ENCODE data around the gene TMEM234.
A peak's percentile ranks its signal among the peaks of the same experiment; 100 is the strongest.
"Not testable (repeated sequence)": the region's sequence is repeated elsewhere in the genome, so short reads cannot be mapped to it uniquely, and the experiment has no call there.

Gene TMEM234

DNA sequence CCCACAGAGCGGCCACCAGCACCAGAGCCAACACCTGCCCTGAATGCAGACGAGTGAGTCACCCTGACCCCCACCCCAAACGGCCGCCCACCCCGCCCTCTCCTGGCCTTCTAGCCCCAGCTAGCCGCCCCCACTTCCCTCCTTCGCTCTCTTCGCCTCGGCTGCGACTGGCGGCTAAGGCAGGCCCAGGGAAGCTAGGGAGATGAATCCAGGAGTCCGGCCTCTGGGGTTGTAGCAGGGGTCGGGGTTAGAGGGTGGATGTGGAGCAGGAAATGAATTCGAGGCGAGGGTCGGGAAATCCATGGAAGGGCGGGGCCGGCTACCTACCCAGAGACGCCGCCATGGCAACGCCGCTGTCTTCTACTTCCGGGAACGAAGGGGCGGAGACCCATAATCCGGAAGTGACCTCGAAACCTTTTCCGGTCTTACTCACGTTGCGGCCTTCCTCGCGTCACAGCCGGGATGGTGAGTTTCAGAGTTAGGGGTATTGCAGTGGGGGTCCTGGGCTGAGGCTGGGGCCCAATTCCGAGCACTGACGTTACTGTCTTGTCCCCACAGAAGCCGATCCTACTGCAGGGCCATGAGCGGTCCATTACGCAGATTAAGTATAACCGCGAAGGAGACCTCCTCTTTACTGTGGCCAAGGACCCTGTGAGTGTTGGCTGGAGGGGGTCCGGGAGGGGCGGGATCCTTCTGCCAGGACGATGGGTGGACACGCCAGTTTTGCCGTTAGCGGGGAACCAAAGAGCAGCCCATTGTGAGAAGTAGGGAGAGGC, at the start of gene TMEM234, which contains the start of gene EIF3I:
Gene TMEM234, minus strand, starts transcription at position 374 of the 776 bp plus-strand sequence. Its CDS starts 31 bp downstream, at position 343.
Gene EIF3I, plus strand, starts transcription at position 428 of the 776 bp plus-strand sequence. Its CDS starts 35 bp downstream, at position 463.
- DNase-seq (ENCODE audit: low read depth in 4 of 4, low spot score in 1 of 4): peak; percentile 71 to 87 (median 84)

- DNase-seq (ENCODE audit: low read depth in 4 of 4, low spot score in 1 of 4): no peak
These were observed 47.6 kb upstream of the TMEM234 start for GRCh38 chr1:32269744-32270143.

DNA sequence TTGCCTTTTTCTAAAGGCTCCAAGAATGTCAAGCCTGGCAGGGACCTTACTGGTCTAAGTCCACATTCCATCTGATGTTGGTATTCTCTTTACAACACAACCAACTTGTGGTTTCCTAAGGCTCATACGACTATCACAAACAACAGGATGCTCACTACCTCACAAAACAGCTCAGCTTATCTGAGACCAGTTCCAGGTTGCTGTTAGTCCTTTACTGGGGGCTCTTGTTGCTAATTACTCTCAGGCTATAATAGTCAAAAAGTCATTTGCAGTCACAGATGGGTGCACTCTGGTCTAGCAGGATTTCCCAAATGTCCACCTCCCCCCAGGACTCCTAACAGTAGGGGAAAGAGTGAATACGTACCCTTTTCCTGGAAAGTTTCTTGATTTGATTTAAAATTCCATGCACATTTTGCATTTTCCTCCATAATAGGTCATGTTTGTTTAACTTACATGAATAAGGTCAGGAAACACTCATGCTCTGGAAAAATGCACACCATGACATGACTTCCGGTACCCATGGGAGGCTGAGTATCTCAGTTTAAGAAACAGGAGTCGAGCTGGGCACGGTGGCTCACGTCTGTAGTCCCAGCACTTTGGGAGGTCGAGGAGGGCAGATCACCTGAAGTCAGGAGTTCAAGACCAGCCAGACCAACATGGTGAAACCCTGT, 44.9 kb upstream of the TMEM234 start:
- no peak for DNase-seq (ENCODE audit: low read depth in 4 of 4, low spot score in 1 of 4)

DNA sequence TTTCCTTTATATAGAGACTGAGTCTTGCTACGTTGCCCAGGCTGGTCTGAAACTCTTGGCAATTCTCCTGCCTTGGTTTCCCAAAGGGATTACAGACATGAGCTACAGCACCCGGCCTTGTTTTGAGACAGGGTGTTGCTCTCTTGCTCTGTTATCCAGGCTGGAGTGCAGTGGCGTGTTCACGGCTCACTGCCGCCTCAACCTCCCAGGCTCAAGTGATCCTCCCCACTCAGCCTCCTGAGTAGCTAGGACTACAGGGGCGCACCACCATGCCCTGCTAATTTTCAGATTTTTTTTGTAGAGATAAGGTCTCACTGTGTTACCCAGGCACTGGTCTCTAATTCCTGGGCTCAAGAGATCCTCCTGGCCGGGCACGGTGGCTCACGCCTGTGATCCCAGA, 43.7 kb upstream of the TMEM234 start:
- DNase-seq (ENCODE audit: low read depth in 4 of 4, low spot score in 1 of 4): no peak

DNA sequence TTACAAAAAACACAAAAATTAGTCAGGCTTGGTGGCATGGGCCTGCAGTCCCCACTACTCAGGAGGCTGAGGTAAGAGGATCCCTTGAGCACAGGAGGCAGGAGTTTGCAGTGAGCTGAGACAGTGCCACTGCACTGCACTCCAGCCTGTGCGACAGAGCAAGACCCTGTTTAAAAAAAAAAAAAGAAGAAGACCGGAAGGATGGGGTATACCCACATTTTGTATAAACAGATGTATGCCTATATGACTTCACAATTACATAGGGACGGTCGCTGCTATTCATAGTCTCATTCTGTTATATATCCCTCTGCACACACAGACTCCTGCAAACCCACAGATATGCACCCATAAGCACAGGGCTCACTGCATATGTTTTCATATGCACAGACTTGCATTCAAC, 41.6 kb upstream of the TMEM234 start:
- no peak for DNase-seq (ENCODE audit: low read depth in 4 of 4, low spot score in 1 of 4)

DNA sequence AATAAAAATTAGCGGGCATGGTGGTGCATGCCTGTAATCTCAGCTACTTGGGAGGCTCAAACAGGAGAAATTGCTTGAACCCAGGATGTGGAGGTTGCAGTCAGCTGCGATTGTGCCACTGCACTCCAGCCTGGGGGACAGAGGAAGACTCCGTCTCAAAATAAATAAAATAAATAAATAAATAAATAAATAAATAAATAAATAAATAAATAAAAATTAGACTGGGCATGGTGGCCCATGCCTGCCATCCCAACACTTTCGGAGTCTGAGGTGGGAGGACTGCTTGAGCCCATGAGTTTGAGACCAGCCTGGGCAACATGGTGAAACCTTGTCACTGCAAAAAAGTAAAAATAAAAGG, 41.1 kb upstream of the TMEM234 start:
- DNase-seq (ENCODE audit: low read depth in 4 of 4, low spot score in 1 of 4): not testable (repeated sequence)

- no peak for DNase-seq (ENCODE audit: low read depth in 4 of 4, low spot score in 1 of 4)
These were observed 35.0 kb upstream of the TMEM234 start for GRCh38 chr1:32257227-32257508.

DNA sequence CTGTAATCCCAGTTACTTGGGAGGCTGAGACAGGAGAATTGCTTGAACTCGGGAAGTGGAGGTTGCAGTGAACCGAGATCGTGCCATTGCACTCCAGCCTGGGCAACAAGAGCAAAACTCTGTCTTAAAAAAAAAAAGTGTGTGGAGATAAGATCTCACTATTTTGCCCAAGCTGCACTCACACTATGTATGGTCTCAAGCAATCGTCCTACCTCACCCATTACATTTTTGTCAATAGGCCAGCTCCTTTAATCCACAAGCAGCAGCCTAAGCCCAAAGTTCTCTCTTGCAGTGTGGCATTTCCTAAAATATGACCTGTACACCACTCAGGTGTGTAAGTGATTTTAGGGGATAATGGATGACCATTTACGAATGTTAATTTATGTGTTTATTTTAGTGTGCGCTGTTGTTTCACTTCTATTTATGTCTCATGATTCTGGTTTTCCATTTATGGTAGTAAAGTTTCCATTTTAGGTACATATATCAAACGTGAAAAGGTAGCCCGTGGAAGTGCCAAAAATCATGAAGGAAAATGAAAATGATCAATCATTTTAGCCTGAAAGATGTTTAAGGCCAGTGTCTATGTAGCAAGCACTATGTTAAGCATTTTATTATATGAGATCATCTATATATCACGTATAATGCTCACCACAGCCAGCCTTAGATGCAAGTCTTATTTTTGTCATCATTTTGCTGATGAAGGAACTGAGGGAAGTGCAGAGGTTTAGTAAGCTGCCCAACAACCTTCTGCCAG, 34.5 kb upstream of the TMEM234 start:
- DNase-seq (ENCODE audit: low read depth in 4 of 4, low spot score in 1 of 4): no peak

- no peak for DNase-seq (ENCODE audit: low read depth in 4 of 4, low spot score in 1 of 4)
These were observed 33.2 kb upstream of the TMEM234 start for GRCh38 chr1:32255072-32256071.

DNA sequence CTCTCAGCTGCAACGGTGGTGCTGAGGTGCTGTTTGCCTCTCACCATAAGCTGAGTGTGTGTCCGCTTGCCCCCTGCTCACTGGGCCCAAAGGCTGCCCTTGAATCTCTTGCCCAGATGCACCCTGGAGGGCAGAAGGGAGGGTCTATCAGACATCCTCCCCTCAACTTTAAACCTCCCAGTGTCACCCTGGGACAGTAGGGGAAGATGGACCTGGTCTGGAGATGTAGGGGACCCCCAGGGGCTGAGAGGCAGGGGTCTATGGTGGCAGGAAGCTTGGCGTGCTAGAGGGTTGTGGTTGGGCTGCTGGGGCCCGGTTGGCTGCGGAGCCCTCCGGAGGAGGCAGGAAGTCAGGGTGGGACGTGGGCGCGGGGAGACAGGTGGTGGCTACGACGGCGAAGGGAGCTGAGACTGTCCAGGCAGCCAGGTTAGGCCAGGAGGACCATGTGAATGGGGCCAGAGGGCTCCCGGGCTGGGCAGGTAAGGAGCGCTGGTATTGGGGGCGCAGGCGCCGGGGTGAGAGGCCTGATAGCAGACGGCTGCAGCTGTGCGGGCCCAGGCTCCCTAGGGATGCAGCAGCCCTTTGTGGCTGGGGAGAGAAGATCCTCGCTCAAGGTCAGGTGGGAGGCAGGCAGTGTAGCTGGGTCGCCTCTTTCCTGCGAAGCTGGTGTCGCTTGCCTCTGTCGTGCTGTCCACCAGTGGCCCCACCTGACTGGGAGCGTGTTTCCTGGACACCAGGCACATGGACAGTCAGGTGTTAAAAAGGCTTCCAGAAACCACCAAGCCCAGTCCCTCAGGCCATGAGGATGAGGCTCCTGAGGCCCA, 29.0 kb upstream of the TMEM234 start, which contains the start of gene LCK:
Gene LCK, plus strand, starts transcription at position 373 of the 824 bp plus-strand sequence. CDS start 23,065 bp downstream, outside the sequence.
- DNase-seq (ENCODE audit: low read depth in 4 of 4, low spot score in 1 of 4): peak in 2 of 4 experiments; percentile 55 to 68

DNA sequence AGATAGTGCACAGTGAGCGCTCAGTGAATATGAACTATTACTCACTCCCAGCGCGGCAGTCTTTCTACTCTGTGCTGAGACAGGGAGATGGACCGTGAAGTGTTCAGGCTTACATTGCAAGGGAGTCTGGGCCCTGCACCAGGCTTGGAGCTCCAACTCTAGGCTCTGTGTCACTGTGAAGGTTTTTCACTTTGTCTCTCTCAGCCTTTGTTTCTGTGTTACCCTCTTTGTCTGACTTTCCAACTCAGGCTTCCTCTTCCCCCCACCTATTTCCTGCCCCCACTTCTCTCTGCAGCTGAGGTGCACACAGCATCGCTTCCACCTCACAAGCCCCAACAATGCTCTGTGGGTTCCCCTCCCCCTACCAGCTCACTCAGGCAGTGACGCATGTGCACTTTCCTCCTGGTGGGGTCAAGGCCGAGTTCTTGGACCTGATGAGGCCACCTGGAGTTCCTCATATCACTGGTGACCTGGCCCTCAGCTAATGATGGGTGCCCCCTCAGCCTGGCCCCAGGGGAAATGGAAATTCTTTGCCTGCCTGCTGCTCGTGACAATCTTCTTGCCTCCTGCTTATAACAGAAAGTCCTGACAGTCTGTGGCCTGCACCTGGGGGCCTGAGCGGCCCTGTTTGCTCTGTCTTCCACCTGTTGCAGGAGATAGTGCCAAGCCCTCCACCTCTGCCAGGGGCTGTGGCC, 27.8 kb upstream of the TMEM234 start:
- peak in 2 of 4 experiments; percentile 64 to 75 for DNase-seq (ENCODE audit: low read depth in 4 of 4, low spot score in 1 of 4)

DNA sequence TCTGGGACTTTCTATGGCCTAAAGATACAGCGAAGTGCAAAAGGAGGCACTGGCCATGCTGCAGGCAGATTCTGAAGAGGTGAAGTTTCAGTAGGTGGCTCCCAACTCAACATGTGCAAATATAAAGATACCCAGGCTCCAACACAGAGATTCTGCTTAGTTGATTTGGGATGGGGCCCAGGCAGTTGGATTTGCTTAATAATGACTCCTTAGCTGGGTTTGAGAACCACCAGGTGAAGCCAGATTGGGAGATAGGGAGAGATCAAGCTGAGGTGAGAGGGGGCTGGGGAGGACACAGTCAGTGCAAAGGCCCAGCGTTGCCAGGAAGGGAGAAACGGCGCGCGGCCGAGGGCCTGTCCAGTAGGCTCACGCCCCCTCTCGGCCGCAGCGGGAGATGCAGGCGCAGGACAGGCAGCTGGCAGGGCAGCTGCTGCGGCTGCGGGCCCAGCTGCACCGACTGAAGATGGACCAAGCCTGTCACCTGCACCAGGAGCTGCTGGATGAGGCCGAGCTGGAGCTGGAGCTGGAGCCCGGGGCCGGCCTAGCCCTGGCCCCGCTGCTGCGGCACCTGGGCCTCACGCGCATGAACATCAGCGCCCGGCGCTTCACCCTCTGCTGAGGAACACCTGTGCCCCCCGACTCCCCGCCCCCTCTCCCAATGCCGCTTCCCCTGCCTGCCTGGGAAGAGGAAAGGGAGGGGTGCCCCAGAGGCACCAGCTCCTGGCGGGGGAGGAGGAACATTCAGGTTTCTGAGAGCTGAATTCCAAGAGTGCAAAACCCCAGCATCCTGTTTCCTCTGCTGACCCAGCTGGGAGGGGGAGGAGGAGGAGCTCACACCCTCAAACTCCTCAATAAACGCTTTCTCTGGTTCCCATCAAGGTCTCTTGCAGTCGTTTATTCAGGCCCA, 26.1 kb upstream of the TMEM234 start:
- DNase-seq (ENCODE audit: low read depth in 4 of 4, low spot score in 1 of 4): peak; percentile 59 to 78 (median 64)

DNA sequence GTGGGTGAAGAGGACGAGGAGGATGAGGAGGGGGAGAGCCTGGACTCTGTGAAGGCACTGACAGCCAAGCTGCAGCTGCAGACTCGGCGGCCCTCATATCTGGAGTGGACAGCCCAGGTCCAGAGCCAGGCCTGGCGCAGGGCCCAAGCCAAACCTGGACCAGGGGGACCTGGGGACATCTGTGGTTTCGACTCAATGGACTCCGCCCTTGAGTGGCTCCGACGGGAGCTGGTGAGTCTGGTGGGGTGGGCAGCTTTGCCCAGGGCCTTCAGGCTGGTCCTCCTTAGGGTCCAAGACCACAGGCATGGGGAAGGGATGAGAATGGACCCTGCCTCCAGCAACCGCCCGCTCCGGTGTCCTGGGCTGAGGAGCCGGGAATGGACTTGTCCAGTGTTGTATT, 25.3 kb upstream of the TMEM234 start:
- no peak for DNase-seq (ENCODE audit: low read depth in 4 of 4, low spot score in 1 of 4)

DNA sequence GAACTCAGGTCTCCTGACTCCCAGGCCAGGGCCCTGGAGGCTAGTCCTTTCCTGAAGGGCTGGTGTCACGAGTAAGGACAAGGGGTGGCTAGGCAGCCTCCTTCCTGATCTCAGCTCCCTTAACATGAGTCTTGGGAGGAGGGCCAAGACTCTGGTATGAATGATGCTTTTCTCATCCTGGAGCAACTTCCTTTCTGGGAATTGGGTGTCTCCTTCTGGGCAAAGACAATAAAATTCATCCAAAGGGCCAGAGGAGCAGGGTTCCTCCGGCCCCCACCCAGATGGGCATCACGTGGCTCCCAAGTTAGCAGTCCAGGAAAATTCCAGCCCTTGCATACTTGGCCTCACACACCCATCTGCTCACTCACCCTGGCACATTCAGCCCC, 24.7 kb upstream of the TMEM234 start, which contains the start of gene FAM167B:
Gene FAM167B, plus strand, starts transcription at position 335 of the 386 bp plus-strand sequence. CDS start 200 bp downstream, outside the sequence.
- no peak for DNase-seq (ENCODE audit: low read depth in 4 of 4, low spot score in 1 of 4)

DNA sequence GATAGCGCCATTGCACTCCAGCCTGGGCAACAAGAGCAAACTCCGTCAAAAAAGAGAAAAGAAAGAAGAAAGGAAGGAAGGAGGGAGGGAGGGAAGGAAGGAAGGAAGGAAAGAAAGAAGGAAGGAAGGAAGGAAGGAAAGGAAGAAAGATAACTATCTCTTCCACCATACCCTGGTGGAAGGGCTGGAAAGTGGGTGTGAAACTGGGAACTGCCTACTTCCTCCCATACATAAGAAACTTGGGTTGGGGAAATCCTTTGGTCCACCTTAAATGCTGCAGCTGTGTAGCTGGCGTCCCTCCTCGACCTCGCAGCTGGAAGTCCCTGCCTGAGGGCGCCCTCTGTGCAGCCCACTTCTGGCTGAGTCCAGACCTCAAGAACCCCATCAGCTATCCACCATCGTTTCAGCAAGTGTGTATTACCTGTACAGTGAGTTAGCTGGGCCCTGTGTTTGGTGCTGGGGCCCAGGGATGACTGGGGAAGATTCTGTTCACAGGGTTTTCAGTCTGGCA, 20.2 kb upstream of the TMEM234 start:
- DNase-seq (ENCODE audit: low read depth in 4 of 4, low spot score in 1 of 4): no peak

- DNase-seq (ENCODE audit: low read depth in 4 of 4, low spot score in 1 of 4): no peak
These were observed 19.0 kb upstream of the TMEM234 start for GRCh38 chr1:32241001-32241763.
